Activated CD4-positive, alpha-beta T cell treated with anti-CD3 and anti-CD28 coated beads, Interleukin-2, Interleukin-4, amounts not matched to agents 100 ng/mL and 50 ng/mL, durations not matched to agents 16 hours and 8 hours (primary cell): ENCODE data around the gene NBPF12.
"Not testable (repeated sequence)": the region's sequence is repeated elsewhere in the genome, so short reads cannot be mapped to it uniquely, and the experiment has no call there.

Experiments
- DNase-seq: peaks from one replicate; pipeline ENCODE4 v3.0.0-alpha.2; 2020; ENCODE audit warnings: low spot score

NBPF12 gene

GRCh38 chr1:146985855-146986254 is 47.7 kb downstream of the NBPF12 start:
- DNase-seq: not testable (repeated sequence)

DNA sequence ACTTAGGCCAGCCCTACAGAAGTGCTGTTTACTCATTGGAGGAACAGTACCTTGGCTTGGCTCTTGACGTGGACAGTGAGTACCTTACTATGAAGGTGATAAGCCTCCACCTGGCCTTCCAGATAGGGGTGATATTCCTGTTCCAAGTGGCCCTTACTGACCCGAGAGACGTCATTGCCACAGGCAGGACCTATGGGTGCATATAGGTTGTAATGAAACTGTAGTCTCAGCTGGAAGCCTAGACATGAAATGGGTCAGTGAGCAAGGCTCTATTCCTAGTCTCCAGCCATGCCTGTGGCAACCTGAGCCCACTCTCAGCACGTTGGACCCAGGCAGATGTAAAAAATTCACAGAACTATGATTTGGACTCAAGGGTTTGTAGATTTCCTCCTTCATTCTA is 48.3 kb downstream of the NBPF12 start:
- DNase-seq: not testable (repeated sequence)

GRCh38 chr1:146987502-146987901 is 49.4 kb downstream of the NBPF12 start:
- not testable (repeated sequence) for DNase-seq

DNA sequence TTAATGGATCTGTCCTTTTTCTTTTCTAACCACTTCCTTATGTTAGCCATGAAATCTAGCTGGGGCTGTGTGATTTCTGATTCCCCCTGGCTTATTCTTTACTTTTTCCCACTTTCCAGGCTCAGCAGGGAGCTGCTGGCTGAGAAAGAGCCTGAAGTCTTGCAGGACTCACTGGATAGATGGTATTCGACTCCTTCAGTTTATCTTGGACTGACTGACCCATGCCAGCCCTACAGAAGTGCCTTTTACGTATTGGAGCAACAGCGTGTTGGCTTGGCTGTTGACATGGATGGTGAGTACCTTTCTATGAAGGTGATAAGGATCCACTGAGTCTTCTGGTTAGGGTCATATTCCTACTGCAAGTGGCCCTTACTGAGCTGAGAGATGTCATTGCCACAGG is 51.3 kb downstream of the NBPF12 start:
- not testable (repeated sequence) for DNase-seq

GRCh38 chr1:147008495-147008894 is 70.4 kb downstream of the NBPF12 start:
- not testable (repeated sequence) for DNase-seq

DNA sequence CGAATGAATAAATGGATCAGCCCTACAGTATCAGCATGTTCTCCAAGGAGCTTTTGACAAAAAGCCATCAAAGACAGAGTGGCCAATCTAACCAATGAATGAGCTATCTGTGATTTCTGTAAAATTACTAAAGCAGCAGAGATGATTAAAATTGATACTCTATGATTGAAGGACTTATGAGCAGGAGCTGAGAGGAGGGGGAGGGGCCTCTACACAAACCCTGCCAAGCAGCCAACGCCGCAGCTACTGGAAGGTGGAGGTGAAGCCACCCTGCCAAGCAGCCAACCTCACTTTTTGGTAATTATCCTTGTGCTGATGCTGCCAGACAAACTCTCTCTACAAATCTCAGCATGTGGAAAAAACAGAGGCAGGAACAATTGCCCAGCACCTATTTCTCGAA is 88.9 kb downstream of the NBPF12 start:
- DNase-seq: peak; percentile 24

DNA sequence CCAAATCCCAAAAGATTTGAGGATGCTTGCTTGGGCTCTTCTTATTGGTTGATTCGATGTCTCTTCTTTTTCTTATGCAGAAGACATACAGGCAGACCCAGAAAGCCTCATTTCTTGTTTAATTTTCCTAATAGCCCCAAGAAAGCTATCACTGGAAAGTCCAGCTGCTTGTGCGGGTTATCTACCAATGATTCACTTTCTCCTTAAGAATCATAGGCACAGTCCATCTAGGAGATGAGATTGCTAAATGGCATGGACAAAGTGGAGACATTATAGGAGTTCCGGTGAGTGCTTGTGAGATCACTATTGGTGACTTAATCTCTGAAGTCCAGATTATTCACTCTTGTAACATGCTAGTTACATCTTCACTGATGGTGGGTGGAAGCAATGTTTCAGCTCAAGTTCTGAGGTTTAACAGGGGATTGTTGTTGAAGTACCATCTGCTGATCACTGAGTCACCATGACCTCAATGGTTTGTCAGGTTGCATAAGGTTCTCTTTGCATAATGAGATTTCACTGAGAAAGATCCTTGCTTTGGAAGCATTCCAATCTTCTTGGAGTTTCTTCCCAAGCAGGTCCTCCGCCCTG is 92.0 kb downstream of the NBPF12 start:
- peak; percentile 17 for DNase-seq

- no peak for DNase-seq
Measured at GRCh38 chr1:147039916-147040315, 101.8 kb downstream of the NBPF12 start.

DNA sequence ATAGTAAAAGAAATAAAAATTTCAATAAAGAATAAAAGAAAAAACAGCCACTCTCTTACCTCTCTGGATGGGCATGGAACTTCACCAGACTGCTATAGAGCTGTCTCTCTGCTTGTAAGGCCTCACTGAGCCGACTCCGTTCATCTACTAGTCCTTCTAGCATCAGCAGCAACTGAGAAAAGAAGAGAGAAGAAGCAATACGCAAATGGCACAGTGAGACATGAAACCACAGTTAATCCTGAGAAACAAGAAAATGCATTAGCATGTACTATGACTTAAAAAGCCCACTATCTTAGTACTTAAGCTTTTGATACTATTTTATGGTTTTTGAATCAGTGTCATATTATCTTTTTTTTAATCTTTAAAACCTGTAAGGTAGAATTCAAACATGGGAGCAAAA is 104.8 kb downstream of the NBPF12 start:
- DNase-seq: not testable (repeated sequence)

DNA sequence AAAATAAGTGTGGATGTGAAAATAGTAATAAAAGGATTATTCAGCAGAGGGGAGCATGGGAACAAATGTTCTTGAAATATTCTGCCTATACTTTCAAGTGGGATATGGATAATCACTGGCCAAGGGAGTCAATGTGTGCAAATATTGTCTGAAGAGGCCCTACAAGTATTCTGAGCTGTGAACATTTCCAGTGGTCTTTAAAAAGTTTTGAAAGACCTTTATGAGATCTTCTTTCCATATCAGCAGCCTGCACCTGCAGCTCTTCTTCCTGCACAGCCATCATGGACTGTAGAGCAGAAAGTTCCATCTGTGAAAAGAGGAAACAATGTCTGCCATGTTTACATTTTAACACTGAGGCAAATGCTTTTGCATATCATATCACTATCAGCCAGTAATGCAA is 106.4 kb downstream of the NBPF12 start:
- DNase-seq: not testable (repeated sequence)
